Activated T-helper 17 cell treated with anti-CD3 and anti-CD28 coated beads, Interleukin-2, amount 50 U/mL, for 72 hours (primary cell): Measurements from ENCODE around the gene GTF3C5. TPM values are rescaled to one million over a fixed set of nuclear protein-coding genes. Genes with fewer than 3 reads are reported as not detected.
"Not testable (repeated sequence)": the region's sequence is repeated elsewhere in the genome, so short reads cannot be mapped to it uniquely, and the experiment has no call there.

ENCODE experiments used
- ATAC-seq: fragments of 150-1000 bp; cut with Tn5 transposase; replicated peaks from 2 replicates; pipeline ENCODE4 v1.10.0; 2021; ENCODE audit warnings: mild to moderate bottlenecking, moderate library complexity
- H3K27ac Mint-ChIP-seq: one replicate; pipeline ENCODE4 v1.8.0; 2022; ENCODE audit warnings: mixed read lengths
- H3K27me3 Mint-ChIP-seq: one replicate; pipeline ENCODE4 v1.8.0; 2022; ENCODE audit warnings: mixed read lengths
- H3K36me3 Mint-ChIP-seq: one replicate; pipeline ENCODE4 v1.8.0; 2022; ENCODE audit warnings: low read depth, mild to moderate bottlenecking, mixed read lengths
- H3K4me1 Mint-ChIP-seq: one replicate; pipeline ENCODE4 v1.8.0; 2022; ENCODE audit warnings: mixed read lengths
- H3K4me3 Mint-ChIP-seq: one replicate; pipeline ENCODE4 v1.8.0; 2022; ENCODE audit warnings: mild to moderate bottlenecking, mixed read lengths
- H3K9me3 Mint-ChIP-seq: one replicate; pipeline ENCODE4 v1.8.0; 2022; ENCODE audit warnings: mixed read lengths
- total RNA-seq, 2 donors: library from RNA; stranded (reverse); gene quantifications; one replicate each; pipeline ENCODE4 v1.2.3, GENCODE V29; 2022

Gene GTF3C5
- total RNA-seq, 2 donors from 2014 or later = 83.3 to 118 TPM

DNA sequence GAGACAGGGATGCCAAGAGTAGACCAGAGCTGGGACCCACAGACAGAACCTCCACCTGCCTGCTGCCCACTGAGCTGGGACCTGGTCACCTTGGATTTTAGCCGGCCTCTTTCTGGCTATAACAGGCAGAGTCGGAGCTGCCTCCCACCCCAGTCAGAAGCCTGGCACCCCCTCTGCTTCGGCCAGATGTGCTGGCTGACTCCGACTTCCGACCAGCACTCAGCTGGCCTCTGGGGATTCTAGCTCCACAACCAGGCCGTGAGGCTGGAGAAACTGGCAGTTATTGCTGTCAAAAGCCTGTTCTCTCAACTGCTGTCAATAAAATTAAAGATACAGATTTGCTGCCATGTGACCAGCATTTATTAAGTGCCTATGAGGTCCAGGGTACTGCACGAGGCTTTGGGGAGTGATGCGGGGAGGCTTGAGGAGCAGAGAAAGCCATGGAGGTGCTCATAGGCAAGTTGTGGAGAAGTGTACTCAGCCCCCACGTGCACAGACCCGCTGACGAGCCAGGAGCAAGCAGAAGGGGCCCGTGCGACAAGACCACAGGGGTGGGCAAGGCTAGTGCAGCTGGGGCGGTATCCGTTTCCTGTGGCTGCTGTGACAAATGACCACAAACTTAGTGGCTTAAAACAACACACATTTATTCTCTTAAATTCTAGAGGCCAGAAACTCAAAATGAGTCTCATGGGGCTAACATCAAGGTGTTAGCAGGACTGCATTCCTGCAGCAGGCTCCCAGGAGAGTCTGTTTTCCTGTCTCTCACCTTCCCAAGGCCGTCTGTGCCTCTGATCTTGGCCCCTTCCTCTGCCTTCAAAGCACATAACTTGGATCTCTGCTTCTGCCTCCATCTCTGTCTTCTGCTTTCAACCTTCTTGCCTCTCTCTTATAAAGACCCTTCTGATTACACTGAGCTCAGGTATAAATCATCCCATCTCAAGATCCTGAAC is 39.2 kb upstream of the GTF3C5 start:
- no peak for ATAC-seq
- peaks cover 27% of the 10 kb centered on the region for H3K27me3 Mint-ChIP-seq
- H3K4me1 Mint-ChIP-seq = no peaks in the 10 kb centered on the region
- no peaks in the 10 kb centered on the region for H3K36me3 Mint-ChIP-seq
- no peak overlapping the region for H3K27ac Mint-ChIP-seq
- H3K9me3 Mint-ChIP-seq = no peaks in the 10 kb centered on the region
- no peak overlapping the region for H3K4me3 Mint-ChIP-seq

DNA sequence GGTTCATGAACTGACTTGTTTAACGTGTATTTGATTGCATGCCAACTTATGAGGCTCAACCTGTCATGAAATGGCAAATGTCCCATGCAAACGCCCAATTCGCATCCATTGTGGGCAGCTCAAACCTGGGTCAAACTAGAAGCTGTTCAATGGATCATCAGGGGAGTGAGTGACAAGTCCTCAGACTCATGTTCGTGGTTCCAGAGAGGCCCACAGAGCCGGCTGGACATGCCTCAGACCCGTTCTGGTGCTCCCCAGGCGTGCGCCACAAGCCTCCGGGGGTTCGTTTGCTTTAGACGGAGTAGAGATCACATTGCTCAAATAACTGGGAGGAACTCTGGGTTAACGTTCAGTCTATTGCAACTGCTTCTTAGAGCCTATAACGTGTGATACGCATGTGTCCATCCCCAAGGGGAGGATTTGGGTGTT is 37.3 kb upstream of the GTF3C5 start:
- Mint-ChIP-seq H3K4me1 (no peaks in the 10 kb centered on the region), H3K4me3 (no peak overlapping the region), H3K9me3 (no peaks in the 10 kb centered on the region), H3K36me3 (no peaks in the 10 kb centered on the region), H3K27ac (no peak overlapping the region), H3K27me3 (peaks cover 28% of the 10 kb centered on the region)
- ATAC-seq = no peak

DNA sequence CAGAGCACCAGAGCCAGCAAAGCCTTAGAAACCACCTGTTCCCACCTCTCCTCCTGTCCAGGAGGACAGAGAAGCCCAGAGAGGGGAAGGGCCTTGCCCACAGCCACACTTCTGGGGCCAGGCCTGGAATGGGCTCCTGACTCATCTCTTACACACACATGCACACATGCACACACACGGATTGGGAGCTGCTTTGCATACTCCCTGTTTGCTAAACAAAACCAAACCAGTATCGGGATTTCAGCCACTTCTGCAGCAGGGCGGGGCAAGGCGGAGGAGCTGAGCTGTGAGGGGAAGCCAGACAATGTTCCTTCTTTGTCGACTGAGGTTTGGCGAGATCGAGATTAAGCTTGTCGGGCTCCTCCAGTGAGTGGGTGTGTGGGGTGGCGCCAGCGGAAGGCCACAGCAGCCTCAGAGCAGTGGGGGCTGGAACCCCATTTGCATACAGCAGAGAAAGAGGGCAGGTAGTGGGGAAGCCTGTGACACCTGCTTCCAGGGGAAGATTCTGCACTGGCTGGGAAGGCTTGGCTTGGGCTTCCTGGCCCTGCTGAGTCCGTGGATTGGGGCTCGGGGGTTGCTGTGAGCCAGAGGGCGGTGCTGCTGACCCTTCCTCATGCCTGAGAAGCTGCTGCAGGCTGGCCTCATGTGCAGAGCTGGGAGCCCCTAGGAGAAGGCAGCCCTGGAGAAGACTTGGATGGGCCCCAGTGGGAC is 36.2 kb upstream of the GTF3C5 start:
- Mint-ChIP-seq H3K27me3 (peaks cover 31% of the 10 kb centered on the region), H3K9me3 (no peaks in the 10 kb centered on the region), H3K4me3 (no peak overlapping the region), H3K4me1 (no peaks in the 10 kb centered on the region), H3K36me3 (no peaks in the 10 kb centered on the region), H3K27ac (no peak overlapping the region)
- peak; percentile 65 for ATAC-seq

DNA sequence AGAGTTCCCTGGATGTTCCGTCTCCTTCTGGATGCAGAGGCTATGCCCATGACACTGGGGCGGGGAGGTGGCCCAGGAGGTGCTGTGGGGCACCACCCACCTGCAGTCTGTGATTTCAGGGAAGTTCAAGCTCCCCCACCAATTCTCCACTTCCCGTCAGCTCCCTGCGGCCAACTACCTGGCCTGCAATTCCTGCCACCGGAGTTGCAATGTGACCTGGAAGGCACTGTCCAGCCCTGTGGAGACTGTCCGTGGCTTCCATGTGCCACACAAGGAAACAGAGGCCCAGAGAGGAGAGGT is 35.7 kb upstream of the GTF3C5 start:
- H3K9me3 Mint-ChIP-seq = no peaks in the 10 kb centered on the region
- no peak overlapping the region for H3K27ac Mint-ChIP-seq
- H3K4me1 Mint-ChIP-seq = no peaks in the 10 kb centered on the region
- no peak for ATAC-seq
- H3K27me3 Mint-ChIP-seq = peaks cover 34% of the 10 kb centered on the region
- H3K4me3 Mint-ChIP-seq = no peak overlapping the region
- H3K36me3 Mint-ChIP-seq = no peaks in the 10 kb centered on the region

DNA sequence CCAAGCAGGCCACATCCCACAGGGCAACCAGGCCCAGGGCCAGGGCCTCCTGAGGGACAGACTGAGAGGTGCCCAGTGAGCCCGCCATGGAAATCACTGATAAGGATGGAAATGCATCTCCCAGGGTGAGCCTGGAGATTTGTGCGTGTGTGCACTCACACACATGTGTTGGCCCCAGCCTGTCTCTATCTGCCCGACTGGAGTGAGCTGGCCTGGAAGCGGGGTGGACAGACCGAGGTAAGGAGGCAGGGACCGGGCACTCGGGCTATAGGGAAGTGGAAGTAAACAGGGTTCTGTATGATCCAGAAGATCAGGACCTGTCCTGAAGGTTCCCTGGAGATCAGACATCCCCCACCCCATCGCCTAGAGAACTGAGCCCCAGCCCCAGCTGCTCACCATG is 34.9 kb upstream of the GTF3C5 start:
- H3K4me3 Mint-ChIP-seq = no peak overlapping the region
- no peaks in the 10 kb centered on the region for H3K9me3 Mint-ChIP-seq
- peaks cover 38% of the 10 kb centered on the region for H3K27me3 Mint-ChIP-seq
- no peak overlapping the region for H3K27ac Mint-ChIP-seq
- no peak for ATAC-seq
- H3K4me1 Mint-ChIP-seq = no peaks in the 10 kb centered on the region
- no peaks in the 10 kb centered on the region for H3K36me3 Mint-ChIP-seq

DNA sequence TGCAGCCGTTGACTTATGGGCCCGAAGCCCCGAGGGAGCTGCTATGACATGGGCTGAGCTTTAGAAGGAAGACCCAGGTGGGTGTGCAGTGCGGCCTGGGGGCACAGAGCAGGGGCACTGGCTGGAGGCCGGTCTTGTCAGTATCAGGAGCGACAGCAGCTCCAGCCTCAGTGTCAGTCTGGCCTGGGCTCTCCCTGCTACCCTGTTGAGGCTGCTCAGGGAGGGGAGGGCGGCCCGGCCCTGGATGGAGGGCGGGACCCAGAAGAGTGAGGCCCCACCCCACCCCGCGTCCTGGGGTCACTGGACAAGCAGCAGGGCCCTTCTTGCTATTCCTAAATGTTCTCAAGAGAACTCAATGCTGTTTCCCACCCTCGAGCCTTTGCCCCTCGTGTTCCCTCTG is 34.3 kb upstream of the GTF3C5 start:
- Mint-ChIP-seq H3K27me3 (peaks cover 39% of the 10 kb centered on the region), H3K36me3 (no peaks in the 10 kb centered on the region), H3K9me3 (no peaks in the 10 kb centered on the region), H3K4me1 (no peaks in the 10 kb centered on the region), H3K4me3 (no peak overlapping the region), H3K27ac (no peak overlapping the region)
- no peak for ATAC-seq

DNA sequence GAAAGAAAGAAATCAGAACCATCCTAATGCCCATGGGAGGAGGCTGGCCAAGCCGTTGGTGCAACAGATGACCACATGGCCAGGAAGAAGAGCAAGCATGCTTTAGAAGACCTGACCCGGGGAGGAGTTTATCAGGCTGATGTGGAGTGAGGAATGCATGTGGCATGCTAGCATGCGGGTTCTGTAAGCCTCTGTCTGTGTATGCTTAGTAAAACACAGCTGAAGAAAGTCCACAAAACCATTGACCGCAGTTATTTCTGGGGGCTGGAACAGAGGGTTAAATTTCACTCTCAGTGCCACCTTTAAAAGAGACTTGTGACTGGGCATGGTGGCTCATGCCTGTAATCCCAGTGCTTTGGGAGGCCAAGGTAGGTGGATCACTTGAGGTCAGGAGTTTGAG is 33.2 kb upstream of the GTF3C5 start:
- Mint-ChIP-seq H3K4me1 (no peaks in the 10 kb centered on the region), H3K27ac (no peak overlapping the region), H3K4me3 (no peak overlapping the region)

DNA sequence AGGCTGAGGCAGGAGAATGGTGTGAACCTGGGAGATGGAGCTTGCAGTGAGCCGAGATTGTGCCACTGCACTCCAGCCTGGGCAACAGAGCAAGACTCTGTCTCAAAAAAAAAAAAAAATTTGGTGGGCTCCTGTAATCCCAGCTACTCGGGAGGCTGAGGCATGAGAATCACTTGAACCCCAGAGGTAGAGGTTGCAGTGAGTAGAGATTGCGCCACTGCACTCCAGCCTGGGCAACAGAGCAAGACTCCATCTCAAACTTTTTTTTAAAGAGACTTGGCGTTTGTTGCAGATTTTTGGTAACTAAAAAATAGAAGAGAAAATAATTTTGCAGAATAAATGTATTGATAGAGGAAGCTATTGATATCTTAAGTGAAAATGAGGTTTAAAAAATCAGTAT is 32.6 kb upstream of the GTF3C5 start:
- H3K36me3 Mint-ChIP-seq, H3K9me3 Mint-ChIP-seq, ATAC-seq, H3K4me1 Mint-ChIP-seq, H3K4me3 Mint-ChIP-seq, H3K27ac Mint-ChIP-seq: not testable (repeated sequence)
- peaks cover 35% of the 10 kb centered on the region for H3K27me3 Mint-ChIP-seq

More for the DNA sequence above, 33.2 kb upstream of the GTF3C5 start:
- H3K36me3 Mint-ChIP-seq = no peaks in the 10 kb centered on the region
- no peak for ATAC-seq
- H3K27me3 Mint-ChIP-seq = peaks cover 38% of the 10 kb centered on the region
- H3K9me3 Mint-ChIP-seq = no peaks in the 10 kb centered on the region

DNA sequence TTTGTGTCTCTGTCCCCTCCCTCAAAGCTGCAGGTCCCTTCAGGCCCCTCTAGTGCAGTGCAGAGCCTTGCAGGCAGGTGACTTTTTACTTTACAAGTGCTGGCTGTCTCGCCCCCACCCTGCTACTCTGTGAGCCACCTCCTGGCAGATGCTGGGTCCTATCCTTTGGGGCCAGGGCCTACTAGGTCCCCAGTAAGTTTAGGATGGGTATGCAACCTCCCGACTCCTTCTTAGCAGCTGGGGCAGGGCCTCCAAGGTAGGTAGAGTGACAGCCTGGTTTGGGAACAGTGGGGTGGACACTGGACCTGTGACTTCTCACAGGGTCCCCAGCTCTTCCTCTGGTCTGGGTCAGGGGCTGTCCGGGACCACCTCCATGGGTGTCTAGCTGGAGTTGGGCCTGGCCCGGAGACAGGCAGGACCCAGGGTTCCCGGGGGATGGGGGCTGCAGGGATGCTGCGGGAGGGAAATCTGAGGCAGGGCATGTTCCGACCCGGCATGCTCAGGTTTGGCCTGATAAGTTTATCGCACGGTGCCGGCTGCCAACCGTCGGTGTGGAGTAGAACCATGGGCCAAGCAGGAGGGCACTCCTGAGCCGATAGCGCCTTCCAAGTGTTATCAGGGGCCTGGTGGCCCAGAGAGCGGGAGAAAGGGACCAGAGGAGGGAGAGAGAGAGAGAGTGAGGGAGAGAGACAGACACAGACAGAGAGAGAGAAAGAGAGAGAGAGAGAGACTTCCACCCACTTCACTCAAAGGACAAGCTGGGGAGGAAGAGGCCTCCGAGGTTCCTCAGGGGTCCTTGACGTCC is 31.8 kb upstream of the GTF3C5 start:
- H3K4me3 Mint-ChIP-seq = no peak overlapping the region
- no peaks in the 10 kb centered on the region for H3K9me3 Mint-ChIP-seq
- no peaks in the 10 kb centered on the region for H3K4me1 Mint-ChIP-seq
- H3K27ac Mint-ChIP-seq = no peak overlapping the region
- no peaks in the 10 kb centered on the region for H3K36me3 Mint-ChIP-seq
- ATAC-seq = no peak
- H3K27me3 Mint-ChIP-seq = peaks cover 37% of the 10 kb centered on the region

DNA sequence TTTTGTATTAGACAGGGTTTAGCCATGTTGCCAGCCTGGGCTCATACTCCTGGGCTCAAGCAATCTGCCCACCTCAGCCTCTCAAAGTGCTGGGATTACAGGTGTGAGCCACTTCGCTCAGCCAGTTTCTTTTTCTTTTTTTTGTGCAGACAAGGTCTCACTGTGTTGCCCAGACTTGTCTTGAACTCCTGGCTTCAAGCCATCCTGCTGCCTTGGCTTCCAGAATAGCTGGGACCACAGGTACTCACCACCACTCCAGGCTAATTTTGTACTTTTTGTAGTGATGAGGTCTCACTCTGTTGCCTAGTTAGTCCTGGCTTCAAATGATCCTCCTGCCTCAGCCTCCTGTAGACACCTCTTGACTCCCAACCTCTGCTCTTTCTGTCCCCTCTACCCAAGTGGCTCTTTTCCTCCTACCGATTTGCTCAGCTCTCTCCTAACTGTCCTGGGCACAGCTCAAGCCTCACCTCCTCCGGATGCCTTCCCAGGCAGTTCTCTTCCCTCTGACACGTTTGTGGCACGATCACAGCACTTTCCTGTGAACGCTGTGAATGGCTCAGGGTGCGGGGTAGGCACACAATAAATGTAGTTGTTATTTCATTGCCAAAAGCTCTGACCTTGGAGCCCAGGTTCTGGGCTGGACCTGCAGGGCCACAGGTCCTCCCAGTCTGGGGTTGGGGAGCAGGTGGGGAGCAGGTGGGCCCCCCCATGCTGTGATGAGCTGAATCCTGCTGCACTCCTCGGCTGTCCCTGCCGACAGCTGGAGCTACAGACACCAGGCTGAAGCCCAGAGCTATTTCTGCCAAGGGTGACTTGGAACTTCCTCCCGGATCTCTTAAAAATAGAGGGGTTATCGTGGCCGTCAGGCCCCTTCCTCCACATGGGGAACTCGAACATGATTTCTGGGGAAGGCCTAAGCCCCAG is 28.4 kb upstream of the GTF3C5 start:
- Mint-ChIP-seq H3K9me3 (no peaks in the 10 kb centered on the region), H3K36me3 (no peaks in the 10 kb centered on the region), H3K27me3 (peaks cover 40% of the 10 kb centered on the region), H3K27ac (no peak overlapping the region), H3K4me3 (no peak overlapping the region), H3K4me1 (no peaks in the 10 kb centered on the region)
- no peak for ATAC-seq

DNA sequence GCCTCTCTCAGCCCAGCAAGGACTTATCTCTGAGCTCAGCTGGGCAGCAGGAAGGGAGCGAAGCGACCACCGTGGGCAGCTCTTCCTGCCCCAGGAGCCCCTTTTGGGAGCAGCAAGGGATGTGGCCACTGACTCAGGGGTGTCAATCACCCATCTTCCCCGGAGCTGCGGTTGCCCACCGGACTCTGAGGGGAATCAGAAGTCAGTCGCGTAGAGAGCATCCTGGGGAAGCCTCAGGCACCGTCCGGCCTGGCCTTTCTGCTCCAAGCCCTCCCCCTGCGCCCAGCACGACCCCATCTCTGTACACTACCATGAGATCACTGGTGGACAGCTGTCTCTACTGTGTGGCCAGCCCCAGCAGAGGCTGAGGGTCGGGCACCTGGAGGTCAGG is 27.7 kb upstream of the GTF3C5 start:
- Mint-ChIP-seq H3K27me3 (peaks cover 39% of the 10 kb centered on the region), H3K9me3 (no peaks in the 10 kb centered on the region)
- no peak for ATAC-seq

DNA sequence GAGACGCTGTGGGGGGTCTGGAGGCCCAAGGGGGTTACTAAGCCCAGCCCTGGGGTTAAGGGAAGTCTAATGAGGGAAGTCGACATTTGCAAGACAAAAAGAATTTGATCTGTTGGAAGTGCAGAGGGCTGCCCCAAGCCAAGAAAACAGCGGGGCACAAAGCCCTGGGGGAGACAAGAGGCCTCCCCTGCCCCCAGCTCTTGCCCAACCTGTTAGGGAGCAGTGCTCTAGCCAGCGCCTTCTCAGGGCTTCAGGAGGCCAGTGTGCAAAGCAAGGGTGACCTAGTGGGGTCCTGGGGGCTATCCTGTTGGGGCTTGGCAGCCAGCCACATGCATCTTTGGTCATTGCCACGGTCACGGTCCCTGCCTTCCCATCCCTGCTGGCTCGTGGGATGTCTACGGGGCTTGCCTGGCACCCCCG is 27.1 kb upstream of the GTF3C5 start:
- Mint-ChIP-seq H3K9me3 (no peaks in the 10 kb centered on the region), H3K27ac (no peak overlapping the region), H3K36me3 (no peaks in the 10 kb centered on the region), H3K4me1 (no peaks in the 10 kb centered on the region), H3K27me3 (peaks cover 38% of the 10 kb centered on the region), H3K4me3 (no peak overlapping the region)
- ATAC-seq = no peak

More for the DNA sequence above, 27.7 kb upstream of the GTF3C5 start:
- H3K36me3 Mint-ChIP-seq = no peaks in the 10 kb centered on the region
- H3K4me3 Mint-ChIP-seq = no peak overlapping the region
- H3K27ac Mint-ChIP-seq = no peak overlapping the region
- H3K4me1 Mint-ChIP-seq = no peaks in the 10 kb centered on the region

DNA sequence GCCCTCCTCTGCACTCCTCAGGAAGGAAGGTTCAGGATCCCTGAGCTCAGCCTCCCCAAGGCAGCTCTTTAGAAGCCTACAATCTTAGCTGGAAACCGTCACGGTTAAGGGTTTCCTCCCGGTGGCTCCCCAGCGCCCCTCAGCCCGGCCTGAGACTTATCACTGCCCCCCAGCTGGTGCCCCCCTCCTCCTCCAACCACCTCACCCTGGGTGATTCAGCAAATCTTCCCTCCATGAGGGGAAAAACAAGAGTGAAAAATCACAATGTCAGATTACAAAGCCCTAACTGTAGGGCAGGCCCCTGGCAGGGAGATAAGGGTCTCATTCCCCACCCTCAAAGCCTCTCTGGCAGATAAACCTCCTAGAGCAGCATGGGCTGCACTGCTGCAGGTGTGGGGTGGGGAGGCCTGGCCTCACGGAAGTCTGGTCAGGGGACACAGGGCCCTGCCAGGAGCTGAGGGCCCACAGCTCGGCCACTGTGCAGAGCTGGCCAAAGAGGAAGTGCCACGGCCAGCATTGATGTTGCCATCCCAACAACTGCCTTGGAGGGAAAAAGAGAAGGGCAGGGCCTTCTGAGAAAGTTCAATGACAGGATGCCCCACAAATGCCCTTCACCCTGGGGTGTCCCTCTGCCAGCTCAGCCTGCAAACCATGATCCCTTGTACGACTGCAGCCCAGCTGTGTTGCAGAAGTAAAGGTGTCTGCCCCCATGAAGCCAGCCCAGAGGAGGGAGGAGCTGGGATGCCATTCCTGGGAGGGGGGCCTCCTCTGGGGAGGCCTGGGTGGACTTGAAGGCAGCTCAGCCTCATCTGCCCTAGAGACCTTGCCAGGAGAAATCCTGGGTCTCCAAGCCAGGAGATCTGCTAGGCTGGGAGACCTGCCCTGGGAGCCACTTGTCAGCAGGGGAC is 26.5 kb upstream of the GTF3C5 start:
- H3K9me3 Mint-ChIP-seq = no peaks in the 10 kb centered on the region
- H3K27ac Mint-ChIP-seq = no peak overlapping the region
- H3K4me3 Mint-ChIP-seq = no peak overlapping the region
- H3K4me1 Mint-ChIP-seq = no peaks in the 10 kb centered on the region
- no peaks in the 10 kb centered on the region for H3K36me3 Mint-ChIP-seq
- H3K27me3 Mint-ChIP-seq = peaks cover 36% of the 10 kb centered on the region
- ATAC-seq = no peak
